Right forelimb (tissue), 1 donor: Measurements from ENCODE around the gene TTC39B.

Experiments used
- DNase-seq: peaks from one replicate; pipeline ENCODE4 v3.0.0-alpha.2; 2018

Gene TTC39B

GRCh38 chr9:15160673-15161072, 146.3 kb downstream of the TTC39B start:
- no peak for DNase-seq

- DNase-seq: no peak
These were observed 149.0 kb downstream of the TTC39B start for GRCh38 chr9:15158064-15158463.

- no peak for DNase-seq
These were observed 149.6 kb downstream of the TTC39B start for GRCh38 chr9:15157381-15157780.

- no peak for DNase-seq
These were observed 150.8 kb downstream of the TTC39B start for GRCh38 chr9:15156241-15156640.

- DNase-seq: no peak
These were observed 151.2 kb downstream of the TTC39B start for GRCh38 chr9:15155826-15156225.

- DNase-seq: no peak
These were observed 151.7 kb downstream of the TTC39B start for GRCh38 chr9:15155323-15155722.

- no peak for DNase-seq
These were observed 152.3 kb downstream of the TTC39B start for GRCh38 chr9:15154677-15155076.

GRCh38 chr9:15153961-15154360, 153.1 kb downstream of the TTC39B start:
- DNase-seq: no peak

GRCh38 chr9:15150939-15151338, 156.1 kb downstream of the TTC39B start:
- no peak for DNase-seq

GRCh38 chr9:15149450-15149849, 157.6 kb downstream of the TTC39B start:
- DNase-seq: no peak

GRCh38 chr9:15146268-15146700, 160.7 kb downstream of the TTC39B start:
- no peak for DNase-seq

- no peak for DNase-seq
These were observed 162.4 kb downstream of the TTC39B start for GRCh38 chr9:15144622-15145061.

- no peak for DNase-seq
These were observed 164.0 kb downstream of the TTC39B start for GRCh38 chr9:15142878-15143534.

GRCh38 chr9:15140051-15140450, 167.0 kb downstream of the TTC39B start:
- DNase-seq: no peak

- DNase-seq: no peak
These were observed 167.5 kb downstream of the TTC39B start for GRCh38 chr9:15139469-15139868.

GRCh38 chr9:15138357-15138686, 168.7 kb downstream of the TTC39B start:
- no peak for DNase-seq

- DNase-seq: no peak
These were observed 169.2 kb downstream of the TTC39B start for GRCh38 chr9:15137658-15138356.

- DNase-seq: no peak
These were observed 169.9 kb downstream of the TTC39B start for GRCh38 chr9:15137089-15137488.

- DNase-seq: no peak
These were observed 170.4 kb downstream of the TTC39B start for GRCh38 chr9:15136646-15137045.

GRCh38 chr9:15135164-15135792, 171.7 kb downstream of the TTC39B start:
- peak; percentile 80 for DNase-seq

GRCh38 chr9:15133488-15133887, 173.5 kb downstream of the TTC39B start:
- no peak for DNase-seq

- DNase-seq: no peak
These were observed 174.9 kb downstream of the TTC39B start for GRCh38 chr9:15132091-15132490.

GRCh38 chr9:15131094-15131493, 175.9 kb downstream of the TTC39B start:
- no peak for DNase-seq

GRCh38 chr9:15127831-15128230, 179.2 kb downstream of the TTC39B start:
- no peak for DNase-seq
